ENCODE results near the gene BTG2.
"Not testable (repeated sequence)": the region's sequence is repeated elsewhere in the genome, so short reads cannot be mapped to it uniquely, and the experiment has no call there.

Gene BTG2

GRCh38 chr1:203311368-203312301, 6.3 kb downstream of the BTG2 start:
- in situ Hi-C loops (cut with HindIII; ENCODE audit: low sequenced_read_pairs) = no loop called here

GRCh38 chr1:203314025-203314759, 8.9 kb downstream of the BTG2 start:
- in situ Hi-C loops (cut with HindIII; ENCODE audit: low sequenced_read_pairs) = not testable (repeated sequence)

- in situ Hi-C loops (cut with HindIII; ENCODE audit: low sequenced_read_pairs) = no loop called here
Measured at GRCh38 chr1:203316626-203317093, 11.3 kb downstream of the BTG2 start.

- in situ Hi-C loops (cut with HindIII; ENCODE audit: low sequenced_read_pairs) = no loop called here
Measured at GRCh38 chr1:203317429-203318228, 12.3 kb downstream of the BTG2 start.

GRCh38 chr1:203318229-203318517, 12.9 kb downstream of the BTG2 start:
- in situ Hi-C loops (cut with HindIII; ENCODE audit: low sequenced_read_pairs) = no loop called here

GRCh38 chr1:203320591-203321272, 15.4 kb downstream of the BTG2 start:
- in situ Hi-C loops (cut with HindIII; ENCODE audit: low sequenced_read_pairs) = no loop called here

- in situ Hi-C loops (cut with HindIII; ENCODE audit: low sequenced_read_pairs) = no loop called here
Measured at GRCh38 chr1:203321273-203322052, 16.1 kb downstream of the BTG2 start.

GRCh38 chr1:203322500-203323179, 17.3 kb downstream of the BTG2 start:
- in situ Hi-C loops (cut with HindIII; ENCODE audit: low sequenced_read_pairs) = no loop called here

GRCh38 chr1:203323587-203323986, 18.3 kb downstream of the BTG2 start:
- in situ Hi-C loops (cut with HindIII; ENCODE audit: low sequenced_read_pairs) = no loop called here

- in situ Hi-C loops (cut with HindIII; ENCODE audit: low sequenced_read_pairs) = no loop called here
Measured at GRCh38 chr1:203324105-203325025, 19.0 kb downstream of the BTG2 start.

GRCh38 chr1:203325026-203325417, 19.7 kb downstream of the BTG2 start:
- in situ Hi-C loops (cut with HindIII; ENCODE audit: low sequenced_read_pairs) = no loop called here

GRCh38 chr1:203325418-203326091, 20.2 kb downstream of the BTG2 start:
- in situ Hi-C loops (cut with HindIII; ENCODE audit: low sequenced_read_pairs) = no loop called here

- in situ Hi-C loops (cut with HindIII; ENCODE audit: low sequenced_read_pairs) = no loop called here
Measured at GRCh38 chr1:203326830-203327683, 21.7 kb downstream of the BTG2 start.

GRCh38 chr1:203327684-203328457, 22.6 kb downstream of the BTG2 start:
- in situ Hi-C loops (cut with HindIII; ENCODE audit: low sequenced_read_pairs) = no loop called here

GRCh38 chr1:203328714-203329122, 23.4 kb downstream of the BTG2 start:
- in situ Hi-C loops (cut with HindIII; ENCODE audit: low sequenced_read_pairs) = no loop called here

GRCh38 chr1:203331224-203331623, 25.9 kb downstream of the BTG2 start:
- in situ Hi-C loops (cut with HindIII; ENCODE audit: low sequenced_read_pairs) = no loop called here
